Activated CD8-positive, alpha-beta memory T cell treated with anti-CD3 and anti-CD28 coated beads, Interleukin-2, amount 50 U/mL, for 1 hour (primary cell): ENCODE measurements around the gene USP17L27.
"Not testable (repeated sequence)": the region's sequence is repeated elsewhere in the genome, so short reads cannot be mapped to it uniquely, and the experiment has no call there.

ENCODE experiments used
- DNase-seq: peaks from one replicate; pipeline ENCODE4 v3.0.0-alpha.2; 2020; ENCODE audit errors: extremely low read depth

The USP17L27 gene

GRCh38 chr4:9343848-9344247 is at the start of gene USP17L27:
Gene USP17L27 (plus strand): TSS chr4:9344148. CDS start chr4:9344148, 0 bp downstream.
- DNase-seq: not testable (repeated sequence)

- not testable (repeated sequence) for DNase-seq
Measured at GRCh38 chr4:9324191-9324590, 19.8 kb upstream of the USP17L27 start.

- DNase-seq: not testable (repeated sequence)
Measured at GRCh38 chr4:9324865-9325264, 19.1 kb upstream of the USP17L27 start, which contains the start of gene USP17L24. Gene USP17L24 (plus strand): TSS chr4:9325165. CDS start chr4:9325165, 0 bp downstream.

- DNase-seq: not testable (repeated sequence)
Measured at GRCh38 chr4:9329611-9330010, 14.3 kb upstream of the USP17L27 start, which contains the start of gene USP17L25. Gene USP17L25 (plus strand): TSS chr4:9329911. CDS start chr4:9329911, 0 bp downstream.

- DNase-seq: not testable (repeated sequence)
Measured at GRCh38 chr4:9334358-9334757, 9.6 kb upstream of the USP17L27 start, which contains the start of gene USP17L26. Gene USP17L26 (plus strand): TSS chr4:9334658. CDS start chr4:9334658, 0 bp downstream.

- DNase-seq: not testable (repeated sequence)
Measured at GRCh38 chr4:9339103-9339502, 4.8 kb upstream of the USP17L27 start, which contains the start of gene USP17L5. Gene USP17L5 (plus strand): TSS chr4:9339403. CDS start chr4:9339403, 0 bp downstream.

GRCh38 chr4:9348593-9348992 is 4.6 kb downstream of the USP17L27 start, which contains the start of gene USP17L28:
Gene USP17L28 (plus strand): TSS chr4:9348893. CDS start chr4:9348893, 0 bp downstream.
- not testable (repeated sequence) for DNase-seq

- DNase-seq: not testable (repeated sequence)
Measured at GRCh38 chr4:9350866-9351265, 6.9 kb downstream of the USP17L27 start.

GRCh38 chr4:9353338-9353737 is 9.4 kb downstream of the USP17L27 start, which contains the start of gene USP17L29:
Gene USP17L29 (plus strand): TSS chr4:9353638. CDS start chr4:9353638, 0 bp downstream.
- DNase-seq: not testable (repeated sequence)

GRCh38 chr4:9362829-9363228 is 18.9 kb downstream of the USP17L27 start, which contains the start of gene USP17L30:
Gene USP17L30 (plus strand): TSS chr4:9363129. CDS start chr4:9363129, 0 bp downstream.
- DNase-seq: not testable (repeated sequence)

GRCh38 chr4:9379881-9380280 is 35.9 kb downstream of the USP17L27 start:
- DNase-seq: not testable (repeated sequence)

- DNase-seq: not testable (repeated sequence)
Measured at GRCh38 chr4:9381012-9381534, 37.1 kb downstream of the USP17L27 start.

GRCh38 chr4:9384126-9384525 is 40.2 kb downstream of the USP17L27 start:
- DNase-seq: no peak

- not testable (repeated sequence) for DNase-seq
Measured at GRCh38 chr4:9389001-9389400, 45.1 kb downstream of the USP17L27 start.
